Keratinocyte (primary cell): ENCODE data around the gene SPEM2. TPM values are rescaled to one million over a fixed set of nuclear protein-coding genes. Genes with fewer than 3 reads are reported as not detected.

ENCODE experiments used
- DNase-seq: peaks from one replicate; pipeline ENCODE4 v3.0.0-alpha.2; 2011; ENCODE audit warnings: low read depth, missing footprints, low spot score
- FAIRE-seq: peaks from 2 replicates; lab custom pipeline; 2011; peaks lifted over from hg19 to GRCh38; lab: Jason Lieb, UNC
- H2AFZ ChIP-seq: 2 replicates; pipeline ENCODE4 v1.6.0; 2012; ENCODE audit warnings: low read length, control low read depth, inconsistent platforms; ENCODE audit not compliant: control insufficient read depth
- H3K27ac ChIP-seq: 2 replicates; pipeline ENCODE4 v1.5.1; 2011; ENCODE audit warnings: low read length; ENCODE audit not compliant: control insufficient read depth, insufficient read depth
- H3K27me3 ChIP-seq: 3 replicates; pipeline ENCODE4 v1.6.0; 2011; ENCODE audit warnings: low read length; ENCODE audit not compliant: control insufficient read depth, insufficient read depth; ENCODE audit errors: extremely low read depth
- H3K36me3 ChIP-seq, 2 experiments: 2 replicates in 1 of 2; 3 replicates in 1 of 2; pipeline ENCODE4 v1.5.1; 2011; ENCODE audit warnings: low read length in 2 of 2, mild to moderate bottlenecking in 1 of 2; ENCODE audit not compliant: control insufficient read depth in 2 of 2, insufficient read depth in 2 of 2; ENCODE audit errors: extremely low read depth in 1 of 2
- H3K4me1 ChIP-seq: 3 replicates; pipeline ENCODE4 v1.5.1; 2011; ENCODE audit warnings: low read length; ENCODE audit not compliant: control insufficient read depth, insufficient read depth; ENCODE audit errors: extremely low read depth
- H3K4me2 ChIP-seq: 3 replicates; pipeline ENCODE4 v1.6.0; 2011; ENCODE audit warnings: low read depth, low read length; ENCODE audit not compliant: control insufficient read depth, insufficient read depth; ENCODE audit errors: extremely low read depth
- H3K4me3 ChIP-seq, 3 experiments: fragments of 200-600 bp in 1 of 3; sonication (generic) in 1 of 3; 2 replicates in 2 of 3; 3 replicates in 1 of 3; pipeline ENCODE4 v1.5.1; 2011 to 2016; ENCODE audit warnings: low read length in 3 of 3, mild to moderate bottlenecking in 3 of 3, control low read depth in 2 of 3, inconsistent platforms in 1 of 3, low read depth in 1 of 3, mixed read lengths in 1 of 3, mixed run types in 1 of 3, moderate library complexity in 1 of 3; ENCODE audit not compliant: control insufficient read depth in 2 of 3, insufficient read depth in 2 of 3; ENCODE audit errors: extremely low read depth in 1 of 3
- H3K79me2 ChIP-seq: 2 replicates; pipeline ENCODE4 v1.6.0; 2012; ENCODE audit warnings: low read length; ENCODE audit not compliant: control insufficient read depth, insufficient read depth
- H3K9ac ChIP-seq: 3 replicates; pipeline ENCODE4 v1.6.0; 2011; ENCODE audit warnings: low read length; ENCODE audit not compliant: control insufficient read depth, insufficient read depth; ENCODE audit errors: extremely low read depth
- H3K9me1 ChIP-seq: 3 replicates; pipeline ENCODE4 v1.6.0; 2011; ENCODE audit warnings: low read length; ENCODE audit not compliant: control insufficient read depth, insufficient read depth; ENCODE audit errors: extremely low read depth
- H3K9me3 ChIP-seq: 2 replicates; pipeline ENCODE4 v1.5.1; 2012; ENCODE audit warnings: low read depth, low read length; ENCODE audit not compliant: control insufficient read depth
- H4K20me1 ChIP-seq: 3 replicates; pipeline ENCODE4 v1.6.0; 2011; ENCODE audit warnings: low read length; ENCODE audit not compliant: control insufficient read depth, insufficient read depth; ENCODE audit errors: extremely low read depth
- EZH2 ChIP-seq: IDR thresholded peaks from one replicate; pipeline ENCODE4 v1.6.1; 2012; ENCODE audit warnings: inconsistent platforms, mild to moderate bottlenecking, low read length, moderate library complexity
- dilution Hi-C: fragments of 300-500 bp; cut with MboI; formaldehyde crosslinking; loops from one replicate; pipeline ENCODE4 v1.7.0; 2020; ENCODE audit warnings: low sequenced_read_pairs; ENCODE audit not compliant: extremely low pct_ligation_motif_present
- polyA plus RNA-seq, 5 experiments: library from polyadenylated mRNA; depleted of rRNA in 3 of 5; stranded (reverse) in 3 of 5; stranded (forward) in 1 of 5; unstranded in 1 of 5; fragments of >200 nt; gene quantifications; 1 replicate in 1 of 5; 2 replicates in 3 of 5; 3 replicates in 1 of 5; pipeline versions ENCODE4 v1.2.1 to v1.2.3, GENCODE V29; 2011 to 2012; ENCODE audit warnings: missing spikeins in 2 of 5, low read depth in 1 of 5, low replicate concordance in 1 of 5
- TF ChIP-seq, protein P1 (sequence below), 3 experiments: IDR thresholded peaks in 1 of 3; conservative IDR thresholded peaks in 1 of 3; optimal IDR thresholded peaks in 1 of 3; 2 replicates in 2 of 3; 3 replicates in 1 of 3; pipeline versions ENCODE3 to v1.5.1; 2011; ENCODE audit warnings: low read length in 3 of 3, mild to moderate bottlenecking in 3 of 3, moderate library complexity in 2 of 3, control low read depth in 1 of 3, inconsistent platforms in 1 of 3; ENCODE audit not compliant: insufficient read depth in 2 of 3; ENCODE audit errors: extremely low read depth in 1 of 3

Gene SPEM2
- polyA plus RNA-seq, 1 donor (not counting 4 experiments of a cell fraction or from before 2014, with no cell fraction given): not detected

DNA sequence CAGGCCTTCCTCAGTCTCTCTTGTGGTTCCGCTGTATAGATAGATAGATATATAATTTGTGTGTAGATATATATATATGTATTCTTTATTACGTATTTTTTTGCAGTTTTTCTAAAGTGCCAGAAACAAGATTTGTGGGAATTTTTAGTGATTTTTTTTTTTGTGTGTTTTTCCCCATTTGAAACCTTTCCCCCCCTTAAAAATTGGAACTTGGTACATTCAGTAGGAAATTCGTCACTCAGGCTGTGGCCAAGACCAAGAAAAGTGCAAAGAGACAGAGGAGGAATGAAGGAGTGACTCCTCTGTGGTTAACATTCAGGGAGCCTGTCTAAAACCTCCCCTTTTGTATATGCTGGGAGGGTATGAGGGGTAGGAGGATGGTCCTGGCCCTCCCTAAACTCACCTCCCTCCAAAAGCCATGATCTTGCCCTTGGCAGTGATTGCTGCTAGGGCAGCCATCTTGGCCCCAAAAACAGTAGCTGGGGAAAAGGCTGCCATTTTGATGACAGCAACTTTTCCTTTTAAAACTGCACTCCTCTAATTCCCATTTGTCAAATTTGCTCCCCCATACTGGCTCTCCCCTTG, 34.6 kb downstream of the SPEM2 start:
- TF ChIP-seq, protein P1, sequence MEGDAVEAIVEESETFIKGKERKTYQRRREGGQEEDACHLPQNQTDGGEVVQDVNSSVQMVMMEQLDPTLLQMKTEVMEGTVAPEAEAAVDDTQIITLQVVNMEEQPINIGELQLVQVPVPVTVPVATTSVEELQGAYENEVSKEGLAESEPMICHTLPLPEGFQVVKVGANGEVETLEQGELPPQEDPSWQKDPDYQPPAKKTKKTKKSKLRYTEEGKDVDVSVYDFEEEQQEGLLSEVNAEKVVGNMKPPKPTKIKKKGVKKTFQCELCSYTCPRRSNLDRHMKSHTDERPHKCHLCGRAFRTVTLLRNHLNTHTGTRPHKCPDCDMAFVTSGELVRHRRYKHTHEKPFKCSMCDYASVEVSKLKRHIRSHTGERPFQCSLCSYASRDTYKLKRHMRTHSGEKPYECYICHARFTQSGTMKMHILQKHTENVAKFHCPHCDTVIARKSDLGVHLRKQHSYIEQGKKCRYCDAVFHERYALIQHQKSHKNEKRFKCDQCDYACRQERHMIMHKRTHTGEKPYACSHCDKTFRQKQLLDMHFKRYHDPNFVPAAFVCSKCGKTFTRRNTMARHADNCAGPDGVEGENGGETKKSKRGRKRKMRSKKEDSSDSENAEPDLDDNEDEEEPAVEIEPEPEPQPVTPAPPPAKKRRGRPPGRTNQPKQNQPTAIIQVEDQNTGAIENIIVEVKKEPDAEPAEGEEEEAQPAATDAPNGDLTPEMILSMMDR (optimal IDR thresholded peaks at IDR 0.05 in 1 of 3, IDR thresholded peaks at IDR 0.05 in 1 of 3, conservative IDR thresholded peaks at IDR 0.05 in 1 of 3; ENCODE audit: extremely low read depth in 1 of 3, insufficient read depth in 2 of 3, low read length in 3 of 3): no peak
- TF ChIP-seq EZH2: no peak
- H3K9ac ChIP-seq: no peak overlapping the region
- no peak for FAIRE-seq
- no peak for DNase-seq
- no peak overlapping the region for H3K27ac ChIP-seq
- H3K9me1 ChIP-seq: no peaks in the 10 kb centered on the region
- no peaks in the 10 kb centered on the region for H3K9me3 ChIP-seq
- peaks cover 8 to 19% of the 10 kb centered on the region in 2 experiments for H3K36me3 ChIP-seq
- no peak overlapping the region for H3K4me3 ChIP-seq
- H3K79me2 ChIP-seq: peaks cover 2% of the 10 kb centered on the region
- H3K4me1 ChIP-seq: peaks cover 36% of the 10 kb centered on the region
- no peak overlapping the region for H3K4me2 ChIP-seq
- H3K27me3 ChIP-seq: no peaks in the 10 kb centered on the region
- dilution Hi-C loops: no loop called here
- no peak overlapping the region for H2AFZ ChIP-seq
- no peaks in the 10 kb centered on the region for H4K20me1 ChIP-seq

- Histone ChIP-seq H3K9me3 (no peaks in the 10 kb centered on the region), H3K79me2 (peaks cover 6% of the 10 kb centered on the region), H3K4me2 (no peak overlapping the region), H2AFZ (no peak overlapping the region), H4K20me1 (no peaks in the 10 kb centered on the region), H3K27ac (no peak overlapping the region), H3K9ac (no peak overlapping the region), H3K9me1 (no peaks in the 10 kb centered on the region), H3K27me3 (no peaks in the 10 kb centered on the region), H3K4me1 (peaks cover 29% of the 10 kb centered on the region), H3K4me3 (no peak overlapping the region), H3K36me3 (peaks cover 6 to 21% of the 10 kb centered on the region in 2 experiments)
- TF ChIP-seq, protein P1 (optimal IDR thresholded peaks at IDR 0.05 in 1 of 3, IDR thresholded peaks at IDR 0.05 in 1 of 3, conservative IDR thresholded peaks at IDR 0.05 in 1 of 3; ENCODE audit: extremely low read depth in 1 of 3, insufficient read depth in 2 of 3, low read length in 3 of 3): no peak
- TF ChIP-seq EZH2: no peak
- dilution Hi-C loops: no loop called here
- FAIRE-seq: peak; percentile 79
- no peak for DNase-seq
These were observed 35.6 kb downstream of the SPEM2 start for GRCh38 chr17:7460850-7461660.
